ENCODE measurements around the gene WHAMM.

Gene WHAMM

DNA sequence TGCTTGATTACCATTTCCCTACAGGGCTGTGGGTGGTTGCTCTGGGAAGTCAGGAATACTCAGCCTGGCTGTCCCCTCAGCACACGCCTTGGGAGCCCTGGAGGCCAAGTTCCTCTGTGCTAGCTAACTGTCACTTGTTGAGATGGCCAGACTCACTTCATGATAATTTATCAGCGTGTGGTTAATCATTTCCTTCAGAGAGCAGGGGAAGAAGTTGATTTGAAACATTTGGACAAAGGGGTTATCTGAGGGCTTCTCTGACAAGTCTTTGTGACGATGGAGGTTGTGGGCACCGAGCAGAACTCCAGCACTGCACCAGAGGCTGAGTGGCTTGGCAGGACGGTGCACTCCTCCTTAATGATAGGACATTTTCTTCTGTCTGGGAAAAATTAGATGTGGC, 61.9 kb downstream of the WHAMM start:
- peak; percentile 94 for DNase-seq

DNA sequence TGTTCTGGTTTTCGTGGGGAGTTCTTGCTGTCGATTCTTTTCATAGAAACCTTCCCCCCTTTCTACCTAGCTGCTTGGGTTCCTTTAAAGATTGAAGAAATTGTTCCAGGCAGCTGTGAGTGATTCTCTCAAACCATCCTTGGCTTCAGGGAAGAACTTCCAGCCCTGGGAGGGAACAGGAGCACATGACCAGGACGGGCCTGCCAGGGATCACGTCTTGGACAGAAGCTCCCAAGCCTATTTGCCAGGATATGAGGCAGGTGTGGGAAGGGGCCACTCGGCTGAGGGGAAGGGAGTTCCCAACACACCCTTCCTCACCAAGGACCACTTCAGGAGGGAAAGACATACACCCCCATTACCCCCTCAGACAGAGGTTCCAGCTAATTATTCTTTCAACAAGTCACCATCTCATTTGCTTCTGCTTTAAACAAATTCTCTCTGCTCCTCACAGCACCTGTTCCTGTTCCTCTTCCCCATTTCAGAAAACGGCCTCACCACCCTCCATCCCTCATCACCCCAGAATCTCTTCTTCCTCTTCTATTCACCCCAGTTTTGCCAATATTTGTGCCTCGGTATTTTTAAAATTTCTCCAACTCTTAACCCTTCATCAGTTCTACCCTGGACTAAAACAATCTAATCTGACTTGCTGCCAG, 62.5 kb downstream of the WHAMM start:
- peak; percentile 41 for DNase-seq

DNA sequence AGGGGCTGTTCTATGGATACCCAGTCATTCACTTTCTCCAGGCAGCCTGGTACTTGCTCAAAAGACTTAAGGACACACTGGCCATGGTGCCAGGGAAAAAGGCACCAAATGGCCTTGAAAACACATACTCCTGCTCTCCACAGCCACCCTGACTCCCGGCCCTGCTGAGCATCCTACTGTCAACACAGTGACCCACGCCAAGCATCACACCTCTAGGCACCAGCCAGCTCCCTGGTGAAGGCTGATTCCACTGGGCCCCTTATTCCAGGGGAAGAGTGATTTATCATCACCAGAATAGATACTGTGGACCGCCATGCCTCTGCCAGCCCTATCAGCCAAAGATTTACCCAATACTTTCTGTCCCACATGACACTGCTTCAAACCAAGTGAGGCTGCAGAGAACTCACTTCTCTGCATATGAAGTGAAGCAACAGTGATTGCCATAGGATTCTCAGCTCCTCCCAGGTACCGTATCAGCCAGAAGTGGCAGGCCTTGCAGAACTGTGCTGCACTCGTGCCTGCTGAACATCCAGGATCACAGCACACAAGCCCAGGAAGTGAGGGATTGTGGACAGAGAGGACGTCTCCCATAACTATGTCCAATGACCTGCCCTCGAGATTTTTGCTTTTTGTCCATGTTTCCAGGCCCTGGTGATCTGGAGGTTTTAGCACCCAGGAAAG, 63.7 kb downstream of the WHAMM start:
- no peak for DNase-seq

DNA sequence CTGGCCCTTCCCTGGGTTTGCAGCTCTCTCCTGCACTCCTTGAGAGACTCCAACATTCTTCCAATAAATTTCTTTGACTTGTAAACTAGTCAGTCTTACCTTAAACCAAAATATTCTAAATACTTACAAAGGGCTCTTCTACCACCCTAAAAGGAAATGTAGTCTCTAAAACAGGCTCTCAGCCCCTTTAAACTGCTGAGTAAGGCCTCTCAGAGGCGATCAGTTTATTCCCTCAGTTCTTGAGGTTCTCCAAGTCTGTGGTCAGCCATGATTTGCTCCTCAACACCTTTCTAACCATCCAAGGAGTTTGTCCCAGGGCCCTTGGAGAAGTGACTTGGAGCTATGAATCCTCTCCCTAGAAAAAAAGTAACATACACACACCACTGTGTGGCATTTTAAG, 64.8 kb downstream of the WHAMM start:
- DNase-seq: no peak

DNA sequence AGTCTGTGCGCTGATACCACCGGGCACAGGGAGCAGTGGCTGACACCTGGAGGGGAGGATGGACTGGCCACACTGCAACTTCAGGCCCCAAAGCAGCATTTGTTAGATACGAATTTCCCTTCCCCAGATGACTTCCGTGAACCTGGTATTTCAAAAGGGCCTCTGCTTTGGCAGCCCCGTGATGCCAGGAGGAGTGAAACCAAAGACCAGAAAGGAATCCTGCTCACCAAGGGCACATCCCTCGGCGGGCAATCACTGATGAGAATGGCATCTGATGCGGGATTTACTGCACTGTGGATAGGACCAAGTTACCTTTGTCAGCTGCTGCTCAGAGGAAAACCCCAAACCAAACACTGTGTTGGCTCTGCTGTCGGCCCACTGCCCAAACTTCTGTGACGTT, 65.5 kb downstream of the WHAMM start:
- DNase-seq: no peak

DNA sequence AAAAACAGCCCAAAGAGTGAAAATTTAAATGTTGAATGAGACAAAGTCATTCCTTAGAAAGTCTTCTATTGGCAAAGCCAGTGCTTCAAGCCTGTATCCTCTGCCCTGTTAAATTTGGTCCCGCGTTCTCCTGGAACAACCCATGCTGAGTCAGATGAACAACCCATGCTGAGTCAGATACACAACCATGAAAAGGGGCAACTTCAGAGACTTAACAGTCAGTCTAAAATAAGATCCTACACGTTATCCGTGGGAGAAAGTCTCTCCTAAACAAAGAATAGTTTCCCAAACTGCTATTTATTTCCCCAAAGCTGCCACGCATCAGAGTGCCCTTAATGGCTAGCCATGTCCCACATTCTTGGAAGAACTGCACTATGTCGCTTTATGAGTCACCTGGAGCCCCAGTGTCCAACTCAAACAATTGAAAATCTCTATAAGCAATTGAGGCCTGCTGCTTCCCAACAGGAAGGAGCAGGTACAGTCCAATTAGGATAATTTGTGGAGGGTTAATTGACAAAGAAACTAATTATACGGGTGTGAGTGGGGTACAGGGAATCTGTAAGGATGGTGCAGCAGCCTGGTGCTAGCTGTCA, 66.1 kb downstream of the WHAMM start:
- no peak for DNase-seq

DNA sequence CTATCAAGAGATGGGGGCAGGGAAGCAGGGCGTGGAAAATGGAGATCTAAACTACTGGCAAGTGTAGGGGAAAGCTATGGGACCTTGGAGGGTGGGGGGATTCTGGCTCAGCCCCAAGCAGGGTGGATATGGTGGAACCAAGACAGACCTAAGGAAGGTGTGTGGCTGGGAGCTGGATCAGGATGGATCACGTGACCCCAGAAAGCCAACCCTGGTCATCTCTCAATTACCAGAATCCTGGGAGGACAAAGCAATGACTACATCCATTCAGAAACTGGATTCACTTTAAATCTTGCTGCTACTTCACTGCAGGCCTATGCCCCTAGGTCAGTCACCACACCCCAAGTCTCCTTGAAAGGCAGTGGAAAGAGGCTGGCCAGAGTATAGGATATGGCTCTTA, 68.4 kb downstream of the WHAMM start:
- no peak for DNase-seq

DNA sequence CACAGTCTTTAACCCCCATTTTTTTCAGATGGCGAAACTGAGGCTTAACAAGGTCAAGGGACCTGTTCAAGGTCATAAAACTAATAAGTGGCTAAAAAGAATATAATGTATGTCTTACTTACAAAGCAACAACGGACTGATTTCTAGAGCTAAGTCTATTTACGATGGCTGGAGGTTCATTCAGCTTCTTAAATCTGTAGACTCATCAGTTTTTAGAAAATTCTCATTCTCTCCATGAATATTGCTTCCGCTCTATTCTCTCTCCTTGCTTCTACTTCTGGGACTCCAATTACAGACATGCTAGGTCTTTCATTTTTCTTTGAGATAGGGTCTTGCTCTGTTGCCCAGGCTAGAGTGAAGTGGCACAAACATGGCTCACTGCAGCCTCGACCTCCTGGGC, 68.9 kb downstream of the WHAMM start:
- DNase-seq: no peak

DNA sequence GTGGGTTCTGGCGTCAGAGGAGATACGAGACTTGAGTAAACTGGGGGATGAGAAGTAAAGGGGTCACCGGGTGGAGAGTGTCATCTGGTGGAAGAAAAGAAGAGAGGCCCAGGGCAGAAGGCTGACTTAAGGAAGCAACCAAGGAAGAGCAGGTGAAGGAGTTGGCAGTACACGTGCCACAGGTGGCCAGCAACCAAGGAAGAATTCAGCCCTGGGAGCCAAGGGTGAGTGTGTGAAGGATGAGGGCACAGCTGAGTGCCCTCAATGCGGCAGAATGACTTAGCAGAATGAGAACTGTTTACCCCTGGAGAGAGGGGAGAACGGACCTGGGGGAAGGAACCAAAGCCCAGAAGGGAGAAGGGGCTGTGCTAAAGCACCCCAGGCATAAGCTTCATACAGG, 71.3 kb downstream of the WHAMM start:
- DNase-seq: no peak

DNA sequence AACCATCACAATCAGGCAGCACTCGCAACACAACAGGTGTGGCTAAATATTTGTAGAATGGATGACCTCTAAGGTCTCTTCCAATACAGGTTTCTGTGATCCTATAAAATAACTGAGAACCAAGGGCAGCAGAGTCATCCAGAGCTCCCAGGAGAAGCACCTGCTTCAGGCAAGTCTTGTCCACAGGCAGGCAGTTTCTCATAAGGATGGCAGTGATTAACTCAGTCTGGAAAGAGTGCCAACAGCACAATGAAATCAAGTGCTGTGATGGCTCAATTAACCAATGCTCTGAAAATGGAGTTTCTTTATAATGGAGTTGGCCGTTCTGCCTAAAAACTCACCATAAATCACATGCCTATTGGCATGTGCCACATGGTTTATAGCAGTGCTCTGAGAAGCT, 72.3 kb downstream of the WHAMM start:
- no peak for DNase-seq

DNA sequence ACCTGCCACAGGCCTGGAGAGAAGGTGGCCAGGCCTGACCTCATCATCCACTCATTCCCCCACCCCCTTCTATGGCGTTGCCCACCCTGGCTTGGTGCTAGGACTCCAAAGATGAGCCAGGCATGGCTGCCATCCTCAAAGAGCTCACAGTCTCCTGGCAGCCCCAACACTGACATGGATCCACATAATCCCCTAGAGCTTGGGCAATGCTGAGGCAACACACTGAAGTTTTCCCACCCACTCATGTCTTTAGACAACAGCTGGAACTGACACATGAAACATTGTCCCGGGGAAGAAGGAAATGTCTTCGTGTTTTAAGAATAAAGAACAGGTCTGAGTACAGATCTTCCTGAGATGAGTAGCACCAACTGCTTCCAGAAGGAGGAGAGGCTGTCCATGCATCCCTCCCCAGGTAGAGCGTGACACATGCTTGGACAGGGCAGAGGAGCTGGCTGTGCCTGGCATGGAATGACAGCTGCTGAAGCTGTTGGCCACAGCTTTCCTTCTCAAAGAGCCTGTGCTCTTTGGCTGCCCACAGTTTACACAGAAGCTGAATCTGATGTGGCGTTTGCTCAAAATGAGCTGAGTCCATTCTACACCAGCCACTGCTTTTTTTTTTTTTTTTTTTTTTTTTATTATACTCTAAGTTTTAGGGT, 73.0 kb downstream of the WHAMM start:
- DNase-seq: no peak
